Ishikawa (cell line): ENCODE results near the gene EPB41.

Source experiments
- EGR1 ChIP-seq: IDR thresholded peaks from 2 replicates; pipeline ENCODE4 v1.6.1; 2012
- EP300 ChIP-seq: IDR thresholded peaks from 2 replicates; pipeline ENCODE4 v1.6.1; 2012; ENCODE audit warnings: borderline replicate concordance

- TF ChIP-seq EGR1 (no peak), EP300 (0 out of 2 replicates have a peak, but pooled peaks have one; percentile 6)
These were observed 207.7 kb downstream of the EPB41 start for GRCh38 chr1:29121936-29122681.
